Epithelial cell of esophagus (primary cell): ENCODE measurements around the gene PRKG1.
A peak's percentile ranks its signal among the peaks of the same experiment; 100 is the strongest.

ENCODE experiments used
- DNase-seq: peaks from one replicate; pipeline ENCODE4 v3.0.0; 2010; ENCODE audit warnings: low read depth
- H3K4me3 ChIP-seq: 2 replicates; pipeline ENCODE4 v1.5.1; 2011; ENCODE audit warnings: mild to moderate bottlenecking, low read length, control low read depth
- TF ChIP-seq, protein P1 (sequence below): IDR thresholded peaks from 2 replicates; pipeline ENCODE4 v1.5.1; 2011; ENCODE audit warnings: low read depth, mild to moderate bottlenecking, low read length, control low read depth, inconsistent platforms; ENCODE audit not compliant: insufficient read depth; ENCODE audit errors: missing control alignments

PRKG1 gene

DNA sequence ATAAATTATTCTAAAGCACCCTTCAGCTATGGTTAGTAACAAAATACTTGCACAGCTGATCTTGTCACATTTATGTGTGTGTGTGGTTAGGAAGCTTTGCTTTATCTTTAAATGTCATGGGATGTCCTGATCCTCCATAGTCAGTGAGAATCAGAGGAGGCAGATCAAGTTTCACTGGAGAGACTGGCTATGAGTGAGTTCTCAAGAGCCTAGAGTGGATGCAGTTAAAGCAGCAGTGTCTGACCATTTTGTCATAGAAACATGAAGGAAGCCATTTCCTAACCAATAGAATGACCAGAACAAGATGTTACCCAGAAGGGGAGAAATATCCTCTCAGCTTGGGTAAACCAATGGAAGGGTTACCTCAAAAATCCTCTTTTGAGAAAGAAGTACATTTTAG is 1032.6 kb downstream of the PRKG1 start:
- TF ChIP-seq, protein P1, sequence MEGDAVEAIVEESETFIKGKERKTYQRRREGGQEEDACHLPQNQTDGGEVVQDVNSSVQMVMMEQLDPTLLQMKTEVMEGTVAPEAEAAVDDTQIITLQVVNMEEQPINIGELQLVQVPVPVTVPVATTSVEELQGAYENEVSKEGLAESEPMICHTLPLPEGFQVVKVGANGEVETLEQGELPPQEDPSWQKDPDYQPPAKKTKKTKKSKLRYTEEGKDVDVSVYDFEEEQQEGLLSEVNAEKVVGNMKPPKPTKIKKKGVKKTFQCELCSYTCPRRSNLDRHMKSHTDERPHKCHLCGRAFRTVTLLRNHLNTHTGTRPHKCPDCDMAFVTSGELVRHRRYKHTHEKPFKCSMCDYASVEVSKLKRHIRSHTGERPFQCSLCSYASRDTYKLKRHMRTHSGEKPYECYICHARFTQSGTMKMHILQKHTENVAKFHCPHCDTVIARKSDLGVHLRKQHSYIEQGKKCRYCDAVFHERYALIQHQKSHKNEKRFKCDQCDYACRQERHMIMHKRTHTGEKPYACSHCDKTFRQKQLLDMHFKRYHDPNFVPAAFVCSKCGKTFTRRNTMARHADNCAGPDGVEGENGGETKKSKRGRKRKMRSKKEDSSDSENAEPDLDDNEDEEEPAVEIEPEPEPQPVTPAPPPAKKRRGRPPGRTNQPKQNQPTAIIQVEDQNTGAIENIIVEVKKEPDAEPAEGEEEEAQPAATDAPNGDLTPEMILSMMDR = no peak
- DNase-seq = no peak
- H3K4me3 ChIP-seq = no peak overlapping the region

DNA sequence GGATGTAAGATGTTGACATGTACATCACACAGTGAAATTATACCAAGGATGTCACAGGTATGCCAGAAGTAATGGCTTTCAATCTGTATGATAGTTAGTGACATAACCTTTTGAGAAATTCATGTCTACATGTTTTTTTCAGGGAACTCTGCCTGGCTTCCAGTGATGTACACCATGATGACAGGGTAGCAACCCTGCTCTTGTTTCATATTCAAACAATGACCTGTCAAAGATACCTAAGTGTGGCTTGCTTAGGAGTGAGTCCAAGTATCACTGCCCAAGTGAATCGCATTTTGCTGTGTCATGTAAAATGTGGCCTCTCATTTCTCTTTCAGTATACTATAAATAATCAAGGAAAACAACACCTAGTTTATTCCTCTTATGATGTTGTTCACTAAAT is 1033.9 kb downstream of the PRKG1 start:
- DNase-seq = no peak
- no peak overlapping the region for H3K4me3 ChIP-seq
- TF ChIP-seq, protein P1 = no peak

GRCh38 chr10:52110576-52110975 is 1036.3 kb downstream of the PRKG1 start:
- TF ChIP-seq, protein P1 = no peak
- DNase-seq = no peak
- no peak overlapping the region for H3K4me3 ChIP-seq

GRCh38 chr10:52111101-52111891 is 1037.0 kb downstream of the PRKG1 start:
- TF ChIP-seq, protein P1 = no peak
- no peak for DNase-seq

DNA sequence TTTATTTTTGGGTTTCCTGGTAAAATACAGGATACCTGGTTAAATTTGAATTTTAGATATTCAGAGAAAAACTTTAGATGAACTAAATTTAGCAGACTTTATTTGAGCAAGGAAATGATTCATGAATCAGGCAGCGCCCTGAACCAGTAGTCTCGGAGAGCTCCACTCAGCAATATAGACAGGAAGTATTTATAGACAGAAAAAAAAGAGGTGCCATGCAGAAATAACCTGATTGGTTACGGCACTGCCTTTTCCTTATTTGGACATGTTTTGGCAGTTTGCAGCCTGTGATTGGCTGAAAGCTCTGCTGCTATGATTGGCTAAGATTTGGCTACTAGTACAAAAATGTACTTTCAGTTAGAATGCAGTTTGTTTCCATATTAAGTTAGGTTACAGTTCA is 1041.5 kb downstream of the PRKG1 start:
- TF ChIP-seq, protein P1 = no peak
- H3K4me3 ChIP-seq = no peak overlapping the region
- peak; percentile 58 for DNase-seq

More at GRCh38 chr10:52111101-52111891, 1037.0 kb downstream of the PRKG1 start:
- H3K4me3 ChIP-seq = no peak overlapping the region

DNA sequence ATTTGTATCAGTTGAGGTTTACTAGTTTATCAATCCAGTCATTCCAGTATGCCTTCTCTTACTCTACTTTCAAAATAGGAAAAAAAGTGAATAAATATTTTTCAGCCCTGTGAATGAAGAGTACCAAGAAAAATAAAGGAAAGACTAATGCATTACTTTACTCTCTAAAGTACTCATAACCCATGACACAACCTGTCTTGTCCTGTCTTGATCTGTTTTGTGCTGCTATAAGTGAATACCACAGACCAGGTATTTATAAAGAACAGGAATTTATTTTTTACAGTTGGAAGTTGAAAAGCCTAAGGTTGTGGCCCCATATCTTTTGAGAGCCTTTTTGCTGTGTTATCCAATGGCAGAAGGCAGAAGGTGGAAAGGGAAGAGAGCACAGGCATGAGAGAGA is 1045.2 kb downstream of the PRKG1 start:
- DNase-seq = peak; percentile 38
- TF ChIP-seq, protein P1 = no peak
- no peak overlapping the region for H3K4me3 ChIP-seq

GRCh38 chr10:52121688-52122087 is 1047.4 kb downstream of the PRKG1 start:
- TF ChIP-seq, protein P1 = no peak
- H3K4me3 ChIP-seq = no peak overlapping the region
- DNase-seq = no peak
